K562 (cell line): ENCODE results near the gene NSMF. TPM values are rescaled to one million over a fixed set of nuclear protein-coding genes. Genes with fewer than 3 reads are reported as not detected.

Experiments
- ATAC-seq: fragments of 200-7000 bp; cut with Tn5 transposase; 3 replicates; pipeline ENCODE4 v1.9.1; 2020; ENCODE audit warnings: moderate library complexity
- BruUV-seq: library from RNA; stranded (reverse); fragments of 400-500 nt; replicated peaks from 2 replicates; lab custom pipeline; 2021; lab: Mats Ljungman, UMichigan
- CTCF ChIA-PET: fragments of 300-600 bp; formaldehyde crosslinking; extraction: SDS; loops from one replicate; lab custom pipeline; 2021; ENCODE audit warnings: low intra/inter-chr PET ratio; lab: Yijun Ruan, JAX
- POLR2A ChIA-PET: fragments of 300-600, 350-650 bp; sonication (Branson Sonifier 250); formaldehyde crosslinking; extraction: SDS; loops from one replicate; lab custom pipeline; 2021; ENCODE audit warnings: antibody characterized with exemption, inconsistent platforms; lab: Yijun Ruan, JAX
- DNase-seq, 4 experiments: peaks; one replicate each; pipeline versions ENCODE4 v3.0.0 to v3.0.0-alpha.2; 2011 to 2018; ENCODE audit warnings: low spot score in 3 of 4, mixed read lengths in 3 of 4; ENCODE audit errors: extremely low read depth in 1 of 4
- FAIRE-seq: peaks from 2 replicates; lab custom pipeline; 2011; peaks lifted over from hg19 to GRCh38; lab: Jason Lieb, UNC
- H2AFZ ChIP-seq: 2 replicates; pipeline ENCODE4 v1.6.0; 2011; ENCODE audit warnings: low read depth, low read length, control low read depth, inconsistent platforms
- H3K27ac ChIP-seq: fragments of 200-600 bp; 3 replicates; pipeline ENCODE4 v1.8.0; 2011; ENCODE audit warnings: low read depth, mild to moderate bottlenecking, control low read depth, inconsistent platforms, low read length, moderate library complexity, mixed read lengths; ENCODE audit errors: extremely low read depth
- H3K27me3 ChIP-seq, 2 experiments: fragments of 300-600 bp in 1 of 2; 2 replicates in 1 of 2; 3 replicates in 1 of 2; pipeline versions ENCODE4 v1.6.0 to v1.8.0; 2011; ENCODE audit warnings: inconsistent platforms in 2 of 2, low read length in 2 of 2, mild to moderate bottlenecking in 1 of 2, mixed read lengths in 1 of 2, moderate library complexity in 1 of 2; ENCODE audit not compliant: control insufficient read depth in 2 of 2, insufficient read depth in 2 of 2
- H3K36me3 ChIP-seq: fragments of 300-600 bp; 3 replicates; pipeline ENCODE4 v1.8.0; 2011; ENCODE audit warnings: mild to moderate bottlenecking, low read length, inconsistent platforms; ENCODE audit not compliant: control insufficient read depth, insufficient read depth
- H3K4me1 ChIP-seq, 2 experiments: fragments of 200-600 bp in 1 of 2; replicated peaks in 1 of 2; 2 replicates in 1 of 2; 3 replicates in 1 of 2; pipeline versions ENCODE4 v1.5.1 to v1.8.0; 2011; ENCODE audit warnings: inconsistent platforms in 2 of 2, low read length in 2 of 2, mild to moderate bottlenecking in 1 of 2, mixed read lengths in 1 of 2, moderate library complexity in 1 of 2; ENCODE audit not compliant: control insufficient read depth in 2 of 2, insufficient read depth in 2 of 2
- H3K4me2 ChIP-seq: 2 replicates; pipeline ENCODE4 v1.6.1; 2011; ENCODE audit warnings: low read length, control low read depth, inconsistent platforms, mixed read lengths; ENCODE audit not compliant: insufficient read depth
- H3K4me3 ChIP-seq: fragments of 200-600 bp; sonication (generic), shearing (Covaris generic); 2 replicates; pipeline ENCODE4 v1.5.1; 2016; ENCODE audit warnings: control low read depth, inconsistent platforms
- H3K79me2 ChIP-seq: fragments of 200-600 bp; 3 replicates; pipeline ENCODE4 v1.8.0; 2011; ENCODE audit warnings: low read length, inconsistent platforms; ENCODE audit not compliant: control insufficient read depth, insufficient read depth
- H3K9ac ChIP-seq, 2 experiments: 2 replicates each; pipeline versions ENCODE4 v1.6.0 to v1.6.1; 2011; ENCODE audit warnings: low read depth in 2 of 2, low read length in 2 of 2, control low read depth in 1 of 2, inconsistent platforms in 1 of 2, mild to moderate bottlenecking in 1 of 2, mixed read lengths in 1 of 2; ENCODE audit not compliant: insufficient read depth in 1 of 2
- H3K9me1 ChIP-seq: one replicate; pipeline ENCODE4 v1.6.0; 2011; ENCODE audit warnings: inconsistent platforms, mild to moderate bottlenecking, low read length, moderate library complexity; ENCODE audit not compliant: control insufficient read depth, insufficient read depth
- H3K9me3 ChIP-seq: replicated peaks from 2 replicates; pipeline ENCODE4 v1.5.1; 2011; ENCODE audit warnings: low read depth, low read length, inconsistent platforms; ENCODE audit not compliant: control insufficient read depth, insufficient read depth
- H4K20me1 ChIP-seq: replicated peaks from 2 replicates; pipeline ENCODE4 v1.6.1; 2011; ENCODE audit warnings: low read length, inconsistent platforms, mixed read lengths; ENCODE audit not compliant: control insufficient read depth, insufficient read depth
- FIP1L1 ChIP-seq: fragments of 200-400 bp; formaldehyde crosslinking; IDR thresholded peaks from 2 replicates; pipeline ENCODE4 v1.6.1; 2018; ENCODE audit warnings: mild to moderate bottlenecking, low read depth, low read length; ENCODE audit not compliant: poor library complexity, severe bottlenecking
- POLR2G ChIP-seq: fragments of 200-400 bp; formaldehyde crosslinking; IDR thresholded peaks from 2 replicates; pipeline ENCODE4 v1.6.1; 2017; ENCODE audit warnings: low read depth, mild to moderate bottlenecking, antibody characterized with exemption, low read length, moderate library complexity
- RBM25 ChIP-seq: fragments of 200-400 bp; formaldehyde crosslinking; IDR thresholded peaks from 2 replicates; pipeline ENCODE4 v1.6.1; 2018; ENCODE audit warnings: low read length, low read depth, moderate library complexity; ENCODE audit not compliant: severe bottlenecking
- ZBTB1 ChIP-seq: sonication (generic); formaldehyde crosslinking; IDR thresholded peaks from 2 replicates; pipeline ENCODE4 v1.8.1; 2023; ENCODE audit warnings: missing genetic modification reagents, low read depth, mild to moderate bottlenecking, borderline replicate concordance
- ZC3H4 ChIP-seq: sonication (generic); formaldehyde crosslinking; IDR thresholded peaks from 2 replicates; pipeline ENCODE4 v1.9.0; 2021; ENCODE audit warnings: missing genetic modification reagents, borderline replicate concordance
- ZNF324 ChIP-seq: fragments of 250-450 bp; sonication (Bioruptor Pico); IDR thresholded peaks from 2 replicates; pipeline ENCODE4 v1.4.0; 2020; ENCODE audit warnings: mild to moderate bottlenecking
- WGBS: fragments of 100-300 bp; shearing (Covaris generic); methylation state at CpG from one replicate; pipeline ENCODE4 v1.1.6; 2016; ENCODE audit warnings: low coverage, mixed read lengths; ENCODE audit not compliant: insufficient coverage; ENCODE audit errors: missing lambda C conversion rate; 5-methylcytosine and 5-hydroxymethylcytosine counted together
- in situ Hi-C: fragments of 300-500 bp; cut with MboI; formaldehyde crosslinking; loops from 4 replicates; pipeline ENCODE4 v1.15.0; 2018; ENCODE audit warnings: inconsistent platforms, mixed read lengths
- intact Hi-C: fragments of 100-400 bp; cut with micrococcal nuclease; formaldehyde crosslinking; loops from 2 replicates; pipeline ENCODE4 v1.14.2; 2022
- polyA plus RNA-seq, 8 experiments: library from polyadenylated mRNA; depleted of rRNA in 4 of 8; stranded (reverse) in 5 of 8; unstranded in 3 of 8; fragments of >200 nt; fragmentation: Nextera tagmentation in 2 of 8; fragmentation: Illumina TruSeq in 1 of 8; extraction: Ambion mirVana in 2 of 8; extraction: Trizol in 1 of 8; gene quantifications; 2 replicates each; pipeline versions ENCODE4 v1.2.1 to v1.2.3, GENCODE V29; 2011 to 2014; ENCODE audit warnings: inconsistent platforms in 1 of 8, missing spikeins in 1 of 8
- total RNA-seq, 7 experiments: library from RNA; depleted of rRNA in 6 of 7; stranded (reverse); fragments of >200 nt in 6 of 7; fragmentation: Illumina TruSeq in 2 of 7; extraction: Trizol in 2 of 7; gene quantifications; 2 replicates each; pipeline versions ENCODE4 v1.2.1 to v1.2.3, GENCODE V29; 2011 to 2021; ENCODE audit warnings: low replicate concordance in 1 of 7

NSMF gene
- total and polyA plus RNA-seq, 9 of the 15 experiments (the other 6 are each of a cell fraction or from before 2014, with no cell fraction given), result 0.20 to 82.7 (median 29.3) TPM

GRCh38 chr9:137464291-137464999, 5.3 kb upstream of the NSMF start:
- no peaks in the 10 kb centered on the region for H3K27me3 ChIP-seq
- H3K79me2 ChIP-seq, result no peaks in the 10 kb centered on the region
- WGBS, result 70% methylated on average over 23 of the region's 28 CpGs
- in situ Hi-C loops, result no loop called here
- H3K36me3 ChIP-seq, result no peaks in the 10 kb centered on the region
- CTCF ChIA-PET, result interaction anchor here (0.6 kb wide), 1 partner anchor 1112 kb away, joined by 4 read pairs; no protein-coding TSS in a partner anchor
- H3K9ac ChIP-seq, result no peak overlapping the region; a peak in 1 of 4 replicates
- DNase-seq, result no peak
- H3K4me3 ChIP-seq, result no peak overlapping the region
- peaks cover 16 to 74% of the 10 kb centered on the region in 2 experiments for H3K4me1 ChIP-seq
- no peak for ATAC-seq
- no peak overlapping the region for H3K4me2 ChIP-seq
- H3K27ac ChIP-seq, result no peak overlapping the region
- no peaks in the 10 kb centered on the region for H3K9me1 ChIP-seq
- H3K9me3 ChIP-seq, result no peaks in the 10 kb centered on the region
- H2AFZ ChIP-seq, result no peak overlapping the region
- no peak for TF ChIP-seq POLR2G
- TF ChIP-seq ZNF324, result no peak
- TF ChIP-seq ZBTB1 (CRISPR knock-in tag), result no peak
- TF ChIP-seq FIP1L1, result no peak
- intact Hi-C loops, result no loop called here
- no peak for FAIRE-seq
- POLR2A ChIA-PET, result no interaction called here
- no peaks in the 10 kb centered on the region for H4K20me1 ChIP-seq
- BruUV-seq, result no TSS peak

GRCh38 chr9:137463931-137464290, 4.8 kb upstream of the NSMF start:
- CTCF ChIA-PET, result no interaction called here
- intact Hi-C loops, result no loop called here

More at GRCh38 chr9:137463931-137464290, 4.8 kb upstream of the NSMF start:
- peaks cover under 1% of the 10 kb centered on the region; the same call in 1 of the 3 replicates for H3K79me2 ChIP-seq
- in situ Hi-C loops, result no loop called here
- H3K9ac ChIP-seq, result no peak overlapping the region
- no peak overlapping the region for H3K27ac ChIP-seq
- FAIRE-seq (no peak), DNase-seq (no peak), ATAC-seq (no peak)
- no peak overlapping the region for H2AFZ ChIP-seq
- H4K20me1 ChIP-seq, result no peaks in the 10 kb centered on the region
- peaks cover 17 to 79% of the 10 kb centered on the region in 2 experiments for H3K4me1 ChIP-seq
- H3K27me3 ChIP-seq, result no peaks in the 10 kb centered on the region
- no peaks in the 10 kb centered on the region for H3K36me3 ChIP-seq
- H3K4me2 ChIP-seq, result no peak overlapping the region
- H3K4me3 ChIP-seq, result no peak overlapping the region
- BruUV-seq, result no TSS peak
- WGBS, result 66% methylated on average over 16 of the region's 18 CpGs
- POLR2A ChIA-PET, result interaction anchor here (1.0 kb wide), 1 partner anchor 28 kb away, joined by 3 read pairs; no protein-coding TSS in a partner anchor
- TF ChIP-seq RBM25, result no peak
- TF ChIP-seq ZC3H4 (CRISPR knock-in tag), result no peak
- H3K9me3 ChIP-seq, result no peaks in the 10 kb centered on the region
- no peaks in the 10 kb centered on the region for H3K9me1 ChIP-seq
